Measurements from ENCODE around the gene GFRA1.

Gene GFRA1, protein sequence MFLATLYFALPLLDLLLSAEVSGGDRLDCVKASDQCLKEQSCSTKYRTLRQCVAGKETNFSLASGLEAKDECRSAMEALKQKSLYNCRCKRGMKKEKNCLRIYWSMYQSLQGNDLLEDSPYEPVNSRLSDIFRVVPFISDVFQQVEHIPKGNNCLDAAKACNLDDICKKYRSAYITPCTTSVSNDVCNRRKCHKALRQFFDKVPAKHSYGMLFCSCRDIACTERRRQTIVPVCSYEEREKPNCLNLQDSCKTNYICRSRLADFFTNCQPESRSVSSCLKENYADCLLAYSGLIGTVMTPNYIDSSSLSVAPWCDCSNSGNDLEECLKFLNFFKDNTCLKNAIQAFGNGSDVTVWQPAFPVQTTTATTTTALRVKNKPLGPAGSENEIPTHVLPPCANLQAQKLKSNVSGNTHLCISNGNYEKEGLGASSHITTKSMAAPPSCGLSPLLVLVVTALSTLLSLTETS

DNA sequence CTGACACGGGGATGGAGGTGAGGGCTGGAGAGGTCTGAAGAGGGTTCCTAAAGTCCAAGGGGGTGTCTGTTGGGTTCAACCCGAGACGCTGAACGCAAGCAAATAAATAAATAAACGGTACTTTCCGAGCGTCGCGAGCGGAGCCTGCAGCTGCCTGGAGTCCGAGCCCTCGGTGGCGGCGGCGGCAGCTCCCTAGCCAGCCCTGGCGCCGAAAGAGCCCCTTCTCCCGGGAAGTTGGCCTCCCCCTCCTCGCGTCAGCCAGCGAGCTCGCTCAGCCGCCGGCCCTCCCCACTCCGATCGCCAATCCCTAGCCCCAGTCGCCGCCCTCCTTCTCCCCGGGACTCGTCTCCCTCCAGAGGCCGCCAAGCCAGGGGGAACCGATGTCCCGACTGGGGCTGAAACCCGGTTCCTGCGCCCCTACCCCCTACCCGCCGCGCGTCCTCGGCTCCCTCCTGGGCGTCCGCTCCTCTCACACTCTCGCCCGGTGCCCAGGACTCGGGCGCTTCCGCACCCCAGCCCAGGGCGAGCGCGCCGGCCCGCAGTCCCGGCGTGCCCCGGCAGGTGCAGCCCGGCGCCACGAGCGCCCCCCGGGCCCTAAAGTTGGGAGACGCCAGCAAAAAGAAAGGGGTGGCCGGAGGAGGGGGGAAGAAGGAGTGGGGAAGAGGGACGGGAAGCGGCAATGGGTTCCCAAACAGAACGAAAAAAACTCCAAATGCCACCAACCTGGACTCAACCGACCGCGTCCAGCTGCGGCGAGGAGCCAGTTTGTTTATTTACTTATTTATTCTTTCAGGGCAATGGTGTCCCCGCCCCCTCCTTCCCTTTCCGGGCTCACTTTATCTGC, at the start of gene GFRA1:
TSS of gene GFRA1 (minus strand) at position 767 of the 844 bp plus-strand sequence. CDS start 1,177 bp downstream, outside the sequence.
- DNase-seq: peak; percentile 49

GRCh38 chr10:116316503-116316902, 43.5 kb upstream of the GFRA1 start:
- DNase-seq: no peak

- DNase-seq: no peak
Observed at GRCh38 chr10:116312548-116312947, 39.5 kb upstream of the GFRA1 start.

DNA sequence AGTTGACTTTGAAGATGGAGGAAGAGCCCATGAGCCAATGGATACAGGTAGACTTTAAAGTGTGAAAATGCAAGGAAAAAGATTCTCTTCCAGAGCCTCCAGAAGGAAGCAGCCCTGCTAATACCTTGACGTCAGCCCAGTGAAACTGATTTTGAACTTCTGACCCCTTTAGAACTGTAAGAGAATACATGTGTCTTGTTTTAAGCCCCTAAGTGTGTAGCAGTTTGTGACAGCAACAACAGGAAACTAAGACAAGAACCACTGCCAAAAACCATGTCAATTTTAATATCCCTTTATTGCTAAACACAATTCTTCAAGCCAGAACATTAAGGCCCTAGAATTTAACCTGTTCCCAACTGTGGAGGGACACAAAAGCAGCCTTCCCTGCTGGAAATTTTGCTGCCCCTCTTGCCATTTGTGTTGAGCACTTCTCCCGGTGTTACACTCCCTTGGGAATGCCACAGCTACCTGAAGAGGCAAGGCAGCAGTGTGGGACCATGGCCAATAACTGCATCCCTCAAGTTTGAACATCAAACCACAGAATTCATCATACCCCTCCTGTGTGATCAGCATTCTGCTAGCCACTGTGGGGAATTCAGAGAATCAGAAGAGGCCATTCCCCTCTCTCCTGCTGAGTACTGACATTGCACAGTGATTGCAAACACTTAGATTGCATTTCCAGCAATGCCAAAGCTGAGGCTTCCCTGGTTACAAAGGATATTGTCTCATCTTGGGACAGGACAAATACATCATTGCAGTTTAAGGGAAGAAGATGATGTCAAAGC, 38.9 kb upstream of the GFRA1 start:
- no peak for DNase-seq

DNA sequence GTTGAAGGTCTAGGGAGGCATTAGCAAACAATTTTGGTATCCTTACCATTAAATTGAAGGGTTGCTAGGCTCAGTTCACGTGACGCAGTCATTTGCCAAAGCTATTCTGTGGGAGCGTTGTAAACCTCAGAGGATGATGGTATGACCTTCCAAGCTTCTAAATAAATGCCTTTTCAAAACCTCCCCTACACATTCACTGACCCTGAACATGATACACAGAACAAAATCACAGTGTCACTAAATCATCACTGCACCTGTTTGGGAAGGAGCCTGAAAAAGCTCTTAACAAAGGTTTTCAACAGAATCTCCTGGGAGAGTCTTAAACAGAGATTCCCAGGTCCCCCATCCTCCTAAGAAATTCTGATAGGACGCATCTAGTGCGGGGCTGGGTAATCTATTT, 38.0 kb upstream of the GFRA1 start:
- DNase-seq: no peak

- DNase-seq: no peak
Observed at GRCh38 chr10:116307455-116307854, 34.4 kb upstream of the GFRA1 start.

- DNase-seq: no peak
Observed at GRCh38 chr10:116306847-116307246, 33.8 kb upstream of the GFRA1 start.

- no peak for DNase-seq
Observed at GRCh38 chr10:116304923-116305322, 31.9 kb upstream of the GFRA1 start.

DNA sequence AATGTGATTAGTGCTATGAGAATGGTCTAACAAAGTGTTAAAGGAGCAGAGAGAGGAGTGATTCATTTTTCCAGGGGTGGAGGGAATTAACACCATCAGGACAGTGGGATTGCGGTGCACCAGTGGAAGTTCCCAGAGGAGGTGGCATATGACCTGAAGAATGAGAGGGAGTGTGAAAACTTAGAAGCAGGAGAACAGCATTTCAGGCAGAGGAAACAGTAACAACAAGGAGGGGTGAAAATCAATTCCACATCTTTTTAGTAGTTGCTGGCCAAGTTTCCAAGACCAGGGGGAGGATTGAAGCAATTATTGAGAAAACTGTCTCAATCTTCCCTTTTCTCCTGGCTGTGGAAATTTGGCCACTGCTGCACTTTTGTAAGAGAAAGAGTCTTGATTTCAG, 27.5 kb upstream of the GFRA1 start:
- DNase-seq: no peak

DNA sequence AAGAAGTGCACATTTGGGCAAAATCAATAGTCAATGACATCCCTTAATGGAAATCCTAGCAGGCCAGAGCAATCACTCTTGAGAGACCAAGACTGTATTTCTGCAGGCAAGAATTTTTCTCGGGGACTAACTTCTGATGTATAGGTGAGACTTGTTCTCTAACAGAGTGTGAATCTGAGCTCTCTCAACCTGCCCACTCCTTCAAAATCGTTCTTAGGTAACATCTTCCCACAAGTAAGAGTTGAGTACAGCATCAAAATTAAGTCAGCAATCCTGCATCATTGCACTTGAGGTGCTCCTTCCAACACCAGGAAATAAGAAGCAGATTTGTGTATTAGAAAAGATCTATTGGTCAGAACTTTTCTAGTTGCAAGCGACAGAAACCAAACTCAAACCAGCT, 25.6 kb upstream of the GFRA1 start:
- DNase-seq: no peak

DNA sequence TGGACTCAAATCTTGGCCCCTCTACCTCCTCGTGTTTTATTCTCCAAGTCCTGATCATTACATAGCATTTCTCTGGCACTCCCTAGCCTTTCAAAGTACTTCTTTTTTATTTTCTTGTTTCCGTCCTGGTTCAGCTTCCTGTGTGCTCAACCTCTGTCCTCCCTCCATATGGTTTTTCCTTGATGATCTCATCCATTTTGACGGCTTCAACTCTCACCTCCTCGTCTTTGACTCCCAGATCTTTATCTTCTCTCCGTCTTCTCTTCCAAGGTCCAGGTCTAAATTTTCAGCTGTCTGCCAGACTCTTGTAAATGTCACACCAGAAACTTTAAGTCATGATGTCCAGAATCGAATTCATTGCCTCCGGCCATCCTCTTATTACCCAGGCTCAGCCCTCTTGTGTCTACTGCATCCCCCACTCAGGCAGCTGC, 23.3 kb upstream of the GFRA1 start:
- no peak for DNase-seq

GRCh38 chr10:116292493-116292892, 19.5 kb upstream of the GFRA1 start:
- DNase-seq: no peak

DNA sequence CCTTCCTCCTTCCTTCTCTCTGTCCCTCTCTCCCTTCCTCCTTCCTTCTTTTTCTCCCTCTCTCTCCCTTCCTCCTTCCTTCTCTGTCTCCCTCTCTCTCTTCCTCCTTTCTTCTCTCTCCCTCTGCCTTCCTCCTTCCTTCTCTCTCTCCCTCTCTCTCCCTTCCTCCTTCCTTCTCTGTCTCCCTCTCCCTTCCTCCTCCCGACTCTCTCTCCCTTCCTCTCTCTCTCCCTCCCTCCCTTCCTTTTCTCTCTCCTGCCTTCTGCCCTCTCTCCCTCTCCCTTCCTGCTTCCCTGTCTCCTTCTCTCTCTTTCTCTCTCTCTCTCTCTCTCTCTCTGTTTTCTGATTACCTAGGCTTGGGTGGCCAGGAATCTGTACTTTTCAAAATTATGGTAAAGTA, 16.6 kb upstream of the GFRA1 start:
- DNase-seq: no peak

DNA sequence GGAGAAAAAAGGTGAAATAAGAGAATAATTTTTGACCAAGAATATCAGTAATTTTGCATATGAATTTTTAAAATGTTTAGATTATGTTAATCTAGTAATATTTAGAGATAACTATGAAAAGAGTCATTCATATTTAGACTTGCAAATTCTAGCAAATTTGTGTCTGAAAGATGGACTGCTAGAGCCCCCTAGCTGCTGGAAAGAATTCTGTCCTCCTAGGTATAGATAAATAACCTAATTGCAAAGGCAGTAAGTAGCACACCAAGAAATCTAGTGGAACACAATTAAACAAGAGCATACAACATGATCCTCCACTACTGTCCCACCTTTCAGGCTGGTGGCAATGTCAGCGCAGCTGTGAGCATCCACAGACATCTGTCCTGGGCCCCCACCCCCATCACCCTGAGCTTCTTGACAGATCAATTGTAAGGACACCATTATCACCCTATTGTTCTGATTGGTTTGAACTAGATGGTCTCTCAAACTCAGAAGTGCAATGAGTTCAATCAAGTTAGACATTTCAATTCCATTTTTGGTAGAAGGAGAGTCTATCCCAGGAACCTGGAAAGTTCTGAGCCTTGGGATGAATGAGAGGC, 15.0 kb upstream of the GFRA1 start:
- DNase-seq: no peak

- no peak for DNase-seq
Observed at GRCh38 chr10:116286626-116287200, 13.7 kb upstream of the GFRA1 start.

GRCh38 chr10:116281775-116282174, 8.8 kb upstream of the GFRA1 start:
- DNase-seq: no peak

GRCh38 chr10:116278846-116279245, 5.8 kb upstream of the GFRA1 start:
- no peak for DNase-seq

DNA sequence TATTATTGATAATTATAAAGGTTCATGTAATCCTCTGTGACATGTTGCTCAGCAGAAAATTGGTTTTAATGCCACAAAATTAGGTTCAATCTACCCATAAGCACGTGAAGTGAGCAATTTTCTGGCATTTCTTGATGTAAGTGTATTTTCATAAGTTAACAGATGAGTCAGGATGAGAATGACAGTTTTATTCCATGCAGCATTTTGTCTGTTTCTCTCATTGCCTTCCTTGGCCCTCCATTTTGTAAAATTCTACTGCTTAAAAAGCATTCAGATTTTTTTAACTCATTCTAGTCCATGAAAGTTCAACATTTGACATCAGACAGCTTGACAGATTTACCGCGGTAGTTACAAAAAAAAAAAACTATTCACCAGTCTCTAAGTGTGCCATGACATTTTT, 4.0 kb upstream of the GFRA1 start:
- no peak for DNase-seq

- DNase-seq: no peak
Observed at GRCh38 chr10:116274064-116274904, 1.3 kb upstream of the GFRA1 start.

GRCh38 chr10:116271593-116272439, 1.2 kb downstream of the GFRA1 start:
- DNase-seq: peak; percentile 50
